Raji (cell line): ENCODE results near the gene AHCYL1.

ENCODE experiments used
- POLR2A ChIP-seq: IDR thresholded peaks from 2 replicates; pipeline ENCODE4 v1.6.1; 2011; ENCODE audit warnings: low read depth, low read length, control low read depth; ENCODE audit not compliant: insufficient read depth

Gene AHCYL1

DNA sequence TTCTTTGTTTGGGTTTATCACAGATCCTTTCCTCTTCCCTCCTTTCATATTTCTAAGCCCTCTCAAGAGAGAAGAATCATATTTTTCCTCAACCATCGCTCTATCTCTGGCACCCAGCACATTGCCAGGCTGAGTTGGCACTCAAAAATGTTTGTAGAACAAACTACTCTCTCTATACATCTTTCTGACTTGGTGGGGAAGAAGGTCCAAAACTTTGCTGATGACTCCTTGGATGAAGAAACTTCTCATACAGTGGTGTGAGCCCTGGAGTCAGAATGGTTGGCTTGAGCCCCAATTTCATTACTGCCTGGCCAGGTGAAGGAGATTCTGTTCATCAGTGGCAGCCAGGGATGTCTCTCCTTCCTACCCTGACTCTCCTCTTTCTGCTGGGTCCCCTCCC, 74.0 kb downstream of the AHCYL1 start:
- TF ChIP-seq POLR2A: no peak

DNA sequence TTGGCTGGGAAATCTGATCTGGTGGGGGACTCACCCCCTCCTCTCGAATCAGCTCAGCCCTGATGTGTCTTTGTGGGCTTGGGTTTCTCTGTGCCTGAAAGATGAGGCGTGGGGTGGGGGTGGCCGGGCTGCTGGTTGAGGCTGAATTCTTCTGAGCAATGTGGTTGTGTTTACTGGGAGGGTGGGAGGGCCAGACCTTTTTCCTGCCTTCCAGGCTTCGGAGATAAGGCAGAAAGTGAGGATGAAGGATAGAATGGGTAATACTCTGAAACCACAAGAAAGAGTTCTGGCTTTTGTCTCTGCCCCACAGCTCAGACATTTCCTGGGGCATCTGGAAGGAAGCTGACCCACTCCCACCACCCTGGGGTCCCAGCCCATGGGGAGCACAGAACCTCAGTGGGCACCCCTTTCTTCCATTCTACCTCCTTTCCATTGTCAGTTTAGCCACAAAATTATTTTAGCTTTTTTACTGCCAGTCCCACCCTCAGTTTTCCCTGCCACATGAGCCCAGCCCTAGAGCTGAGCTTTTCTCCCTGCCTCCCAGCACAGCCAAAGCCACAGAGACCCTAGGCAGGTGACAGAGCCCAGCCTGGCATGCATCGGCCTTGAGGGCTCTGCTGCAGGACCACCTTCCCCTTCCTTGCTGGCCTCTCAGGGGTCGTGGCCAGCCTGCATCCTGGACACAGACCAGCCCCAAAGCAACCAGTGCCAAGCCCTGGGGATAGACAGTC, 74.7 kb downstream of the AHCYL1 start:
- TF ChIP-seq POLR2A: no peak

DNA sequence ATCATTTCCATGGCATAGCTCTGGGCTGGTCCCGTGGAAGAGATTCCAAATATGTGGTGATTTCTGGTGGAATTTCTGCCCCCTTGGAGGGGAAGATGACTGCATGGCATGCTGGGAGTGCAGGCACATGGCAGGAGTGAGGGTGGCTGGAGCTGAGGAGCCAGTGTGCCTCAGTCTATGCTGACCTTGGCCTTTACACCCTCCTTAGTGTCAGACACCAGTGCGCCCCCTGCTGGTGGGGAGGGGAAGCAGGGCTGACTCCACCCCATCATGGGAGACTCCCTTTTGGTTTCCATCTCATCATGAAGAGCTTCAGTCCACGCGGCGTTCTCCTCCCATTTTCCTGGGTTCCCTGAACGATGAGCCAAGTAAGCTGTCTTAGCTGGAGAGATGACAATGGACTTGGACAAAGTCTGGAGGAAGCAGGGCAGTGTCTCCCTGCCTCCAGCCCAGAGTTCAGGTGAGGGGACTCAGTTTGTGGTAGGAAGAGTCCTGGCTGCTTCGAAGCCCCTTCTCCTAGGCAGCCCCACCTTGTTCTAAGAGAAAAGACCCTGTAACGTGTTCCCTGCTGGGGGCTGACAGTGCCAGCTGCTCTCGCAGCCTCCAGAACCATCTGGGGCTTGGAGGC, 75.6 kb downstream of the AHCYL1 start:
- TF ChIP-seq POLR2A: no peak

DNA sequence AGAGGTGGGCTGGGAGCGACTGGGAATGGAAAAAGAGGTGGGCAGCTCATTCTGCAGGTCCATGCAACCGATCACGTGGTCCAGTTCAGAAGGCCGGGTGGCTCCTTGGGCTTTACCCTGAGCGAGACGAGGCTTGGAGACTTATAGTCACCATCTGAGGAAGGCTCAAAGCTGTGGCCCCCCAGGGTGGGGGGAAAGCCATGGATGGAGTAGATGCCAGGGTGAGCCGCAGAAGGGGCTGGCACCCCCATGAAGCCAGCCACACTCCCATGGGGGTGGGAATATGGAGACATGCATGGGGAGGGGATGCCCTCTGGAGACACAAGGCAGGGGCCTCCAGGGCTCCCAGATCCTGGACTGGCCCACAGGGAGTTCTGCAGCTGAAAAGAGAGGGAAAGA, 76.1 kb downstream of the AHCYL1 start:
- TF ChIP-seq POLR2A: no peak

DNA sequence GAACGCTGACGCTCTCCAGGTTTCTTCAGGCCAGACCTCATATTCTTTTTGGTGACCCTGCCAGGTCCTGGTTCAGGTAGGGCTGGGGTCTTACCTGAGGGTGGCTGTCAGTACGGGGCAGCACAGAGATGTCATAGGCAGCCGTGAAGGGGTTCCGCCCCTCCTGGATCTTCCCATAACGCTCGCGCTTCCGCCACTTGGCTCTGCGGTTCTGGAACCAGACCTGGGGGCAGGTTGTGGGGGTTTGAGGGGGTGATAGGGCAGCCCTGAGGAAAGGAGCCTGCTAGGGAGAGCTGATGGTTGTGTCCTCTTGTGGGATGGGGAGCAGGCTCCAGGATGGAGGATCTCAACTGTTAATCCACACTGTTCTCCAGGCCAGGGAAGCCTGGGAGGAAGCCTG, 76.8 kb downstream of the AHCYL1 start:
- no peak for TF ChIP-seq POLR2A

DNA sequence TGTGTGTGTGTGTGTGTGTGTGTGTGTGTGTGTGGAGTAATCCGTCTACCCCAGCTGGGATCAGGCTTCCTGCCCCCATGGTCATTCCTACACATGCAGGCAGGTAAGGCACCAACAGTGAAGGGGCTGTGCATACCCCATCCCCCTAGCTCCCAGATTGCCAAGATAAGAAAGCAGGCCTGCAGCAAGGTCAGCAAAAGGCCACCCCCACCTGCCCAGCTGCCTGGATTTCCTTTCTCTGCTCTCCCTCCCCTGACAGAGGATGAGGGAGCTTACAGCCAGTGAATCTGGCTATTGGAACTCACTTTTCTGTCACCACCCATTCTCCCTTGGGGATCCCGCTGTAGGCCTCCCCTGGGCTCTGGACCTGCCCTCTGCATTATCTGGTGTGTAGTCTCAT, 78.0 kb downstream of the AHCYL1 start:
- TF ChIP-seq POLR2A: no peak

DNA sequence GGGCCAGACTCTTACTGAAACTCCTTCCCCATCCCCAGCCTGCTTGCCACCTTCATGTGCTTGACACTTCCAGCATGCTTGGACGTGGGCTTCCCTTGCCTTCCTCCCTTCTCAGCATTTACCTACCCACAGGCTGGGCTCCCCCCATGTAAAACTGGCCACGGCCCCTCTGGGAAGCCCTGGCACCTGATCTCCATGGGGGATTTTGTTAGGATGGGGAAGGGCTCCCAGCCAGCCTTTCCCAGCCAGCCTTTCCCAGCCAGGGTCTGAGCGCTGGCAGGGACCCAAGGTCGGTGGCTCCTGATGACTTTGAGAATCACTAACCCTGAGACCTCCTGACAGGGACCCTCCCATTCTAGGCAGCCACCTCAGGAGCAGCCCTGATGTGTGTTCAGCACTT, 79.2 kb downstream of the AHCYL1 start:
- TF ChIP-seq POLR2A: no peak

DNA sequence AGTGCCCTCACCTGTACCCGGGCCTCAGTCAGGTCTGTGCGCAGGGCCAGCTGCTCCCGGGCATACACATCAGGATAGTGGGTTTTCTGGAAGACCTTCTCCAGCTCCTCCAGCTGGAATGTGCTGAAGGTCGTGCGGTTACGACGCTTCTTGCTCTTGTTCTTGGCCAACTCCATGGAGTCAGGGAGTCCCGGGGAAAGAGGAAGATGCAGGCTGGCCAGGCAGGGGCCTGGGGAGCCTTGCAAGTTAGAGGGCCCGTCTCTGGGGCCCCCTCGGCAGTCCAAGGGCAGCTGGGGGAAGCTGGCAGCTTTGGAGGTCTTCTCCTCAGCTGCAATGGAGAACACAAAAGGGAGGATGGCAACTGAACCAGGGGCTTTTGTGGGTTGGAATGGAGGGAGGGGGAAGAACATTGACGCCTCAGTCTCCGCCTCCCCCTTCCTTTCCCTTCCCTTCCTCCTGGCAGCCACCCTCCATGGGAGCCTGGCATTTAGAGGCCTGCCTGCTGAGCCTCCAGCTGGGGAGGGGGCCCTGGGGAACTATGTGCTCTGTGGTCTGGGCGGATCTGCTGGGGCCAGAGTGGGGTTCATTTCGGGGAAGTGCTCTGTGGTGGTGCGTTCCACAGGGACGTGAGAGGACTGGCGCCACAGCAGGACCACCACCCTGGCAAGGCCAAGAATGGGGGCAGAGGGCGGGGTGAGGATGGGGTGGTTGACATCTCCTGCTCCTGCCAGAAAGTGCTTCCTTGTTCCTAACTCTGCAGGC, 80.2 kb downstream of the AHCYL1 start:
- TF ChIP-seq POLR2A: no peak

DNA sequence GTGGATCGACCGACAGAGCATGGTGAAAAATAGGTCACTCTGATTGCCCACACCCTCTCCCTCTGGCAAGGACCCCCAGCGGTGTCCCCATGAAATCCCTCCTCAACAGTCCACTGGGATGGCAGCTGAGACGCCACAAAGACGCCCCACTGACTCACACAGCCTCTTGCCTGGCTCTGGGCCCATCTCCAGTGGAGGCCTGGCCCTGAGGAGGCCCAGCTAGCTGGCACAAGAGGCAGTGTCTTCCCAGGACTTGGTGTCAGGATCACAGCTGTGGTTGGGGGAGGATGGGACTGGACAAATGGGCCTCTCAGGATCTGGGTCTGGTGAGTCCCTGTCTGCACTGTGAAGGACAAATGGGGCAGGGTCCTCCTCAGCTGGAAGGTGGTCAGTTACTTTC, 81.3 kb downstream of the AHCYL1 start:
- no peak for TF ChIP-seq POLR2A

DNA sequence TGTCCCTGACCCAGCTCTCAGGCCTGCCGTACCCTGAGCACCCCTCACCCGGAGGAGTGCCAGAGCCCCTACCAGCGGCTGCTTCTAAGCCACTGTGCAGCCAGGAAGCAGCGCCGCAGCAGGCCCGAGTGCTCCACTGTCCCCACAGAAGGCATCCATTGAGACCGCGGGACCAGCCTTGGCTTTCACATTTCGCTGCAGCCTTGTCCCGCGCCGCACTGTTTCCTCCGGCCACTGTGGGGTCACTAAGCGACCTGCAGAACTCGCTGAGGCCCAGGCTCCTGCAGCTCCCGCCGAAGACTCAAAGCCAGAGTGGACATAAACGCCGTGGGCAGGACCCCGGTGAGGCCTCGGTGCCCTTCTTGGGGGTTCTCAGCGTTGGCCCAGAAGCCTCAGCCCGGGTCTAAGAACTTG, 82.9 kb downstream of the AHCYL1 start:
- no peak for TF ChIP-seq POLR2A

DNA sequence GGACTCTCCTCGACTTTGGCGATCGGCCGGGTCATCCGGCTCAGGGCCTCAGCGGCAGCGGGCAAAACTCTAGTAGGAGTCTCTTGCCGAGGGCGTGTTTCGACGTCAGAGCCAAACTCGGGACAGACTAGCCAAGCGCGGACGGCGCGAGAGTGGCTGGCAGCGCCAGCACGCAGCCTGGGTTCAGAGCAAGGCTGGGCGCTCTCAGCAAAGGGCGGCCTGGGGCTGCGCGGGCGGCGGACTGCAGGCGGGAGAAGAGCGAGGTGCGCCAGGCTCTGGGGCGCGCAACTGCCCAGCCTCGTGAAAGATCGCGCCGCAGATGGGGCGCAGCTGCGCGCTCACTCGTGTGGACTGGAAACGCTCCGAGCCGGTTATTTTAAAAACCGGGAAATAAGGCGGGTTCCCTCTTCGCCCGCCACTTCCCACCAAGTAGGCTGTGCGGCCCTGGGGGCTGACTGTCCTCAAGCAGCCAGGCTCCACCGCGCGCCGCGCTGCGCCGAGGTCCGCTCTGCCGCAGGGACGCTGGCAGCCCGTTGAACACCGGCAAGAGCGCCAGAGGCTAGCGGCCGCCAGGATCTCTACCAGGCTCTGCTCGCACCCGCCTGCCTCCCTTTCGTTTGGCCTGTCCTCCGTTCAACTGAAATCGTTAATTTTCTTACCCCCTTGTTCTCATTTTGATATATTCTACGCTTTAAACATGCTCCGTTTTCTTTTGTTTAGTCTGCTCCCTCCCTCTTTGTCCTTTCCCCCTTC, 83.5 kb downstream of the AHCYL1 start:
- TF ChIP-seq POLR2A: no peak

DNA sequence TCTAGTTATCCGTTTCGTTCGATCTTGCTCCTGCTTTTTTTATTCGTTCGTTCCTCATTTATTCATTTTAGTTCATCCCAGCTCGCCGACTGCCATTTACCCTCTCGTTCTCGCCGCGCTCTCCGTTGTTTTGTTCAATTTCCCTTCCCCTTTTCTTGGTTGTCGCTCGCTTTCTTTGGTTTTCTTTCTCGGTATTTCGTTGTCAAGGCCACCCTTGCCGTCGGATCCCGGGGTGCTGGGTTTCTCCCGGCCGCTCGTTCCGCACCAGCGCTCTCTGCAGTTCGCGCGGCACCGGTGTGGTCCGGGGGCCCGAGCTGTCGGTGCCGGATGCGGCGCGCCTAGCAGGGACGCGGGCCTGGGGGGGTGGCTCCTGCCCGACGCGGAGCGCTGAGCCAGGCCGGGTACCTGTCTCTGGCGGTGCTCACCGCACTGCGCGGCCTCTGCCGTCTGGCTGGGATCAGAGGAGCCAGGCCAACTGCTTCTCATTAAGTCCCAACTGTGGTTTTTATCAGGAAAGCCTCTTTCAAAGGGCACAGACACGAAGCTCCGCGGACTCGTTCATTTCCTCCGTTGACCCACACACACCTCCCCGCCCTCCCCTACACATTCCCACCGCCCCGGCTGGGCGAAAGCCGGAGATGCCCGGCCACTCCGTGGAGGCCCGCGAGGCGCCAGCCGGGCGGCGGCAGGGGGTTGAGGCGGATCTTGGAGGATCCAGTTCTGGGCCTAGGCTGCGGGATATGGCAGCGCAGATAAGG, 84.3 kb downstream of the AHCYL1 start:
- no peak for TF ChIP-seq POLR2A

DNA sequence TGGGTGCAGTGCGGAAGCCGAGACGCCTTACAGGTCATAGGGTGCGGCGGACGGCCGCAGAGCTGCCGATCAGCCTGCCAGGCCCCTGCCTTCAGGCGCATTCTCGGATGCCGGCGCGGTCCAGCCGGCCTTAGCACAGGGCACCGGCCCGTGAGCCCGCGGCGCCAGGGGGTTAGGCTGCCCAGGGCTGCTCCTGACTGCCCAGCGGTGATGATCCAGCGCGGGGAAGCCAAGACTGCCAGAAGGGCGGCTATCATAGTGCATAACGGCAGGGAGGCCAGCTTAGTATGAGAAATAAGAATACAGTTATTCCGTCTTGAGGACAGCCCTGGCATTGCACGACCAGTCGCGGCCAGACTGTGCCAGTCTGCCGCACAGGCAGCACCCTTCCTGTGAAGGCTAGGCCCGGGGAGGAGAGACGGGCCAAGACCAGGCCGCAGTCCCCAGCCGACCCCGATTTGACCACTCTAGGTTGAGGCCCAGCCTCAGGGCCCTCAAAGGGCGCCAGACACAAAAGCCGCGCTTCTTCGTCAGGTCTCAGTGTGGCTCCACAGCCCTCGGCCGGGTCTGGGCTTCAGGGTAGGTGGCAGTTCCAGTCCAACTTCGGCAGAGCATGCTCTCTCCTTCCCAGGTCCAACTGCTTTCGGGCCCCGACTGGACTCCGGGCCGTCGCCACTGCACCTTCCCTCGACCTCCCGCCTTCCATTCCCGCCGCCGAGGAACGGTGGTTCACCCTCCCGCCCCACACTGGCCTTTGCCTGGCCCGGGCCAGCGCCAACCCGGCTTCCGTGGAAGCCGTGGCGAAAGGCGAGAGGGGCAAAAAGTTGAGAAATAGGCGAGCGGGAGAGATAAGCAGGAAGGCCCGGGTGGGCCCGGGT, 85.1 kb downstream of the AHCYL1 start:
- no peak for TF ChIP-seq POLR2A

DNA sequence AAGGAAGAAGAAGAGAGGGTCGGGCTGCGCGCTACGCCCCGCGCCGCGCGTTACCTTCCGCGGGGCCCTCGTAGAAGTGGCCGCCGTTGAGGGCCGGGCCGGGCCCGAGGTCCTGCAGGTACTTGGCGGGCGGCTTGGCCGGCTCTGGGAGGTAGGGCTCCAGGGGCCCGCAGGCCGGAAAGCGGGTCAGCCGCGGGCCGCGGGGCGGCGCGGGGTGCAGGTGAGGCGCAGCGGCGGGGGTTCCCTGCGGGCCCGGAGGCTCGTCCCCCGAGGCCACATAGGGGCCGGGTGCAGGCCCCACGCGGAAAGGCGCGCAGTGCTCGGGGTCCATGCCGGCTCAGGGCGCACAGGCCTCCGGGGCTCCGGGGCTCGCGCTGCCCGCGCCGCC, 85.7 kb downstream of the AHCYL1 start:
- no peak for TF ChIP-seq POLR2A
